SU-DHL-6 (cell line): ENCODE data around the gene HRAS.

Experiments used
- H2AFZ ChIP-seq: fragments of 200-600 bp; sonication (generic); 2 replicates; pipeline ENCODE4 v1.6.1; 2014; ENCODE audit warnings: low read depth, mild to moderate bottlenecking, moderate library complexity, mixed read lengths, antibody characterized with exemption, low read length; ENCODE audit not compliant: severe bottlenecking
- H3F3A ChIP-seq: fragments of 200-600 bp; shearing (Covaris generic); 2 replicates; pipeline ENCODE4 v1.6.0; 2016; ENCODE audit warnings: antibody characterized with exemption, mild to moderate bottlenecking; ENCODE audit not compliant: insufficient read depth
- H3K27ac ChIP-seq: fragments of 200-600 bp; sonication (generic); 2 replicates; pipeline ENCODE4 v1.5.1; 2016; ENCODE audit warnings: low read depth, mild to moderate bottlenecking, low read length, moderate library complexity, mixed read lengths
- H3K27me3 ChIP-seq: fragments of 200-600 bp; sonication (generic), shearing (Covaris generic); 2 replicates; pipeline ENCODE4 v1.6.0; 2014; ENCODE audit warnings: mild to moderate bottlenecking, low read length
- H3K36me3 ChIP-seq: fragments of 200-600 bp; sonication (generic); 2 replicates; pipeline ENCODE4 v1.6.1; 2014; ENCODE audit warnings: mild to moderate bottlenecking, low read length, mixed read lengths
- H3K4me2 ChIP-seq: fragments of 300-600, 200-600 bp; shearing (Covaris generic), sonication (generic); 2 replicates; pipeline ENCODE4 v1.6.0; 2014; ENCODE audit warnings: low read length, low read depth, mild to moderate bottlenecking; ENCODE audit not compliant: poor library complexity, severe bottlenecking
- H3K4me3 ChIP-seq: fragments of 200-600 bp; sonication (generic); 2 replicates; pipeline ENCODE4 v1.5.1; 2014; ENCODE audit warnings: antibody characterized with exemption, low read length, mild to moderate bottlenecking, mixed read lengths; ENCODE audit not compliant: insufficient read depth, poor library complexity, severe bottlenecking
- H3K79me2 ChIP-seq: fragments of 200-600 bp; sonication (generic); 2 replicates; pipeline ENCODE4 v1.6.1; 2014; ENCODE audit warnings: mild to moderate bottlenecking, low read length, moderate library complexity; ENCODE audit not compliant: insufficient read depth
- H3K9ac ChIP-seq: fragments of 200-600 bp; sonication (generic); 2 replicates; pipeline ENCODE4 v1.7.0; 2014; ENCODE audit warnings: mild to moderate bottlenecking, low read length
- H3K9me2 ChIP-seq: fragments of 200-600 bp; sonication (generic); replicated peaks from 2 replicates; pipeline ENCODE4 v1.6.1; 2014; ENCODE audit warnings: low read length; ENCODE audit not compliant: insufficient read depth
- H3K9me3 ChIP-seq: fragments of 200-600 bp; sonication (generic); 2 replicates; pipeline ENCODE4 v1.6.1; 2014; ENCODE audit warnings: low read length, mixed read lengths; ENCODE audit not compliant: insufficient read depth
- H4K20me1 ChIP-seq: fragments of 200-600 bp; sonication (generic); 2 replicates; pipeline ENCODE4 v1.6.1; 2014; ENCODE audit warnings: low read depth, mild to moderate bottlenecking, antibody characterized with exemption, low read length, moderate library complexity, mixed read lengths
- EZH2phosphoT487 ChIP-seq: fragments of 200-600 bp; sonication (generic), shearing (Covaris generic); conservative IDR thresholded peaks from 2 replicates; pipeline ENCODE4 v1.6.1; 2018; ENCODE audit warnings: mild to moderate bottlenecking, antibody characterized with exemption, low read length, moderate library complexity, mixed read lengths
- TF ChIP-seq, protein P1 (sequence below): fragments of 200-600 bp; sonication (generic); IDR thresholded peaks from one replicate; pipeline ENCODE4 v1.5.1; 2017; ENCODE audit warnings: antibody characterized with exemption, mild to moderate bottlenecking, low read length, moderate library complexity; ENCODE audit not compliant: insufficient read depth, poor library complexity, severe bottlenecking

HRAS gene

DNA sequence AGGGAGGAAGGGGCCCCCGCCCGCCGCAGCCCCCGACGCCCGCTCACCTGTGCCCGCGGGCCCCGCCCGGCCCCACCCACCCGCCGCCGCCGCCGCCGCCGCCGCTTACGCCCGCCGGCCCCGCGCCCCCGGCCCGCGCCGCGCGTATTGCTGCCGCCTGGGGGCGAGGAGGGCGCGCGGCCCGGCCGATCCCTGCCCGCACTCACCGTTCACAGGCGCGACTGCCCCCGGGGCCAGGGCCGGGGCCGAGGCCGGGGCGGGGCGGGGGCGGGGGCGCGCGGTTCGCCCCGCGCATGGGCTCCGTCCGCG, 212 bp downstream of the HRAS start:
- Histone ChIP-seq H3K9ac (peak overlapping the region; percentile 78), H4K20me1 (no peaks in the 10 kb centered on the region)

DNA sequence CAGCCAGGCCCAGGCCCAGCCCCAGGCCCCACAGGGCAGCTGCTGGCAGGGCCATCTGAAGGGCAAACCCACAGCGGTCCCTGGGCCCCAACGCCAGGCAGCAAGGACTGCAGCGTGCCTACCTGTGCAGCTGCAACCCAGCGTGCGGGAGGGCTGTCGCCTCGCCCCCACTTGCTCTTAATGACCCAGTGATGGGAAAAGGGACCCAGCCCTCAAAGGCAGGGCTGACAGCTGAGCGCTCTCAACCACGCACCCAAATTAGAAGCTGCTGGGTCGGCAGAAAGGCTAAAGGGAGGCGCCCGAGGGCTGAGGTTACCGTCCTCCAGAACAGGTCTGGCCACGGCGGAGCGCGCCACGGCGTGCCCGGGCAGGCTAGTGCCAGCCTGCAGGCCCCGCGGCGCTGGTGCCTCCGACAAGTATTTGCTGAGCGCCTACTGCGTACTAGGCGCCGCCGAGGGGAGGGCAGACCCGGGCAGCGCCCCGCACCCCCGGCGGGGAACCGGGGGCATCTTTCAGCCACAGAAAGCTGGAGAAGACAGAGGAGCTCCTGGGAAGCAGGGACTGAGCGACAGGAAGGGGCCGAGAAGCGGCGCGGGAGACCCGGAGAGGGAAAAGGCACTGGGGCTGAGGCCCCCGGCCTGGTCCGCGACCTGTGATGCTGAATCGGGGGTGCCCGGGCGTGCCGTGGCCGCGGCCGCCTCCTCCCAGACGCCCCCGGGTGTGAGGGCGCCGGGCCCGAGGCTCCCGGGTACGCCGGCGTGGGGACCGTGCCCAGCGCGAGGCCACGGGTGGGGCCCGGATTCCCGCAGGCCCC, 773 bp downstream of the HRAS start:
- TF ChIP-seq EZH2phosphoT487 = no peak
- TF ChIP-seq, protein P1, sequence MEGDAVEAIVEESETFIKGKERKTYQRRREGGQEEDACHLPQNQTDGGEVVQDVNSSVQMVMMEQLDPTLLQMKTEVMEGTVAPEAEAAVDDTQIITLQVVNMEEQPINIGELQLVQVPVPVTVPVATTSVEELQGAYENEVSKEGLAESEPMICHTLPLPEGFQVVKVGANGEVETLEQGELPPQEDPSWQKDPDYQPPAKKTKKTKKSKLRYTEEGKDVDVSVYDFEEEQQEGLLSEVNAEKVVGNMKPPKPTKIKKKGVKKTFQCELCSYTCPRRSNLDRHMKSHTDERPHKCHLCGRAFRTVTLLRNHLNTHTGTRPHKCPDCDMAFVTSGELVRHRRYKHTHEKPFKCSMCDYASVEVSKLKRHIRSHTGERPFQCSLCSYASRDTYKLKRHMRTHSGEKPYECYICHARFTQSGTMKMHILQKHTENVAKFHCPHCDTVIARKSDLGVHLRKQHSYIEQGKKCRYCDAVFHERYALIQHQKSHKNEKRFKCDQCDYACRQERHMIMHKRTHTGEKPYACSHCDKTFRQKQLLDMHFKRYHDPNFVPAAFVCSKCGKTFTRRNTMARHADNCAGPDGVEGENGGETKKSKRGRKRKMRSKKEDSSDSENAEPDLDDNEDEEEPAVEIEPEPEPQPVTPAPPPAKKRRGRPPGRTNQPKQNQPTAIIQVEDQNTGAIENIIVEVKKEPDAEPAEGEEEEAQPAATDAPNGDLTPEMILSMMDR = peak; percentile 15
- Histone ChIP-seq H3K27me3 (no peaks in the 10 kb centered on the region), H3K9me2 (no peaks in the 10 kb centered on the region), H3F3A (peaks cover 11% of the 10 kb centered on the region), H3K27ac (peak overlapping the region; percentile 63), H3K4me2 (peak overlapping the region; percentile 71), H2AFZ (peak overlapping the region; percentile 1), H3K9me3 (no peaks in the 10 kb centered on the region), H3K79me2 (peaks cover 12% of the 10 kb centered on the region), H4K20me1 (no peaks in the 10 kb centered on the region), H3K4me3 (peak overlapping the region; percentile 73), H3K36me3 (no peaks in the 10 kb centered on the region), H3K9ac (peak overlapping the region; percentile 78)

More for the DNA sequence above, 212 bp downstream of the HRAS start:
- no peaks in the 10 kb centered on the region for H3K9me2 ChIP-seq
- no peak overlapping the region for H2AFZ ChIP-seq
- no peaks in the 10 kb centered on the region for H3K36me3 ChIP-seq
- H3K27me3 ChIP-seq = no peaks in the 10 kb centered on the region
- peak overlapping the region; percentile 63 for H3K27ac ChIP-seq
- H3K4me3 ChIP-seq = peak overlapping the region; percentile 73
- H3K79me2 ChIP-seq = peaks cover 12% of the 10 kb centered on the region
- H3F3A ChIP-seq = peaks cover 11% of the 10 kb centered on the region
- H3K4me2 ChIP-seq = peak overlapping the region; percentile 71
- H3K9me3 ChIP-seq = no peaks in the 10 kb centered on the region
- TF ChIP-seq EZH2phosphoT487 = no peak
- TF ChIP-seq, protein P1 = no peak

DNA sequence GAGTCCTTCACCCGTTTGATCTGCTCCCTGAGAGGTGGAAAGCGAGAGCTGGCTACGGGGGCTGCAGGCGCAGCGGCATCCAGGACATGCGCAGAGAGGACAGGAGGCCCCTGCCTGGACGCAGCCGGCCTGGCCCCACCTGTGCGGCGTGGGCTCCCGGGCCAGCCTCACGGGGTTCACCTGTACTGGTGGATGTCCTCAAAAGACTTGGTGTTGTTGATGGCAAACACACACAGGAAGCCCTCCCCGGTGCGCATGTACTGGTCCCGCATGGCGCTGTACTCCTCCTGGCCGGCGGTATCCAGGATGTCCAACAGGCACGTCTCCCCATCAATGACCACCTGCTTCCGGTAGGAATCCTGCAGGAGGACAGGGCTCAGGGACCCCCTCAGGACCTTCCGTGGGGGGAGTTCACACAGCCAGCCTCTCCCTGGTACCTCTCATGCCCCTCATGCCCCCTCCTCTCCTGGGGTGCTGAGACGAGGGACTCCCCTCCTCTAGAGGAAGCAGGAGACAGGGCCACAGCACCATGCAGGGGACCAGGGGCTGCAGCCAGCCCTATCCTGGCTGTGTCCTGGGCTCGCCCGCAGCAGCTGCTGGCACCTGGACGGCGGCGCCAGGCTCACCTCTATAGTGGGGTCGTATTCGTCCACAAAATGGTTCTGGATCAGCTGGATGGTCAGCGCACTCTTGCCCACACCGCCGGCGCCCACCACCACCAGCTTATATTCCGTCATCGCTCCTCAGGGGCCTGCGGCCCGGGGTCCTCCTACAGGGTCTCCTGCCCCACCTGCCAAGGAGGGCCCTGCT, 1.6 kb downstream of the HRAS start:
- no peak overlapping the region; the same call in 1 of the 2 replicates for H3K27ac ChIP-seq
- H3K4me2 ChIP-seq = peak overlapping the region; percentile 71
- peak overlapping the region; percentile 78 for H3K9ac ChIP-seq
- H2AFZ ChIP-seq = no peak overlapping the region
- H3K27me3 ChIP-seq = no peaks in the 10 kb centered on the region
- H3K9me3 ChIP-seq = no peaks in the 10 kb centered on the region
- no peaks in the 10 kb centered on the region for H3K9me2 ChIP-seq
- H4K20me1 ChIP-seq = no peaks in the 10 kb centered on the region
- no peaks in the 10 kb centered on the region for H3K36me3 ChIP-seq
- H3F3A ChIP-seq = peaks cover 11% of the 10 kb centered on the region
- no peak for TF ChIP-seq EZH2phosphoT487
- TF ChIP-seq, protein P1 = no peak
- peak overlapping the region; percentile 73 for H3K4me3 ChIP-seq
- H3K79me2 ChIP-seq = peaks cover 12% of the 10 kb centered on the region
